Measurements from ENCODE around the gene NSF.

GRCh38 chr17:46765453-46765852 lies 175.0 kb downstream of the NSF start:
- TF ChIP-seq EP300 (IDR thresholded peaks at IDR 0.05) = no peak
- TF ChIP-seq, protein P1, sequence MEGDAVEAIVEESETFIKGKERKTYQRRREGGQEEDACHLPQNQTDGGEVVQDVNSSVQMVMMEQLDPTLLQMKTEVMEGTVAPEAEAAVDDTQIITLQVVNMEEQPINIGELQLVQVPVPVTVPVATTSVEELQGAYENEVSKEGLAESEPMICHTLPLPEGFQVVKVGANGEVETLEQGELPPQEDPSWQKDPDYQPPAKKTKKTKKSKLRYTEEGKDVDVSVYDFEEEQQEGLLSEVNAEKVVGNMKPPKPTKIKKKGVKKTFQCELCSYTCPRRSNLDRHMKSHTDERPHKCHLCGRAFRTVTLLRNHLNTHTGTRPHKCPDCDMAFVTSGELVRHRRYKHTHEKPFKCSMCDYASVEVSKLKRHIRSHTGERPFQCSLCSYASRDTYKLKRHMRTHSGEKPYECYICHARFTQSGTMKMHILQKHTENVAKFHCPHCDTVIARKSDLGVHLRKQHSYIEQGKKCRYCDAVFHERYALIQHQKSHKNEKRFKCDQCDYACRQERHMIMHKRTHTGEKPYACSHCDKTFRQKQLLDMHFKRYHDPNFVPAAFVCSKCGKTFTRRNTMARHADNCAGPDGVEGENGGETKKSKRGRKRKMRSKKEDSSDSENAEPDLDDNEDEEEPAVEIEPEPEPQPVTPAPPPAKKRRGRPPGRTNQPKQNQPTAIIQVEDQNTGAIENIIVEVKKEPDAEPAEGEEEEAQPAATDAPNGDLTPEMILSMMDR (IDR thresholded peaks at IDR 0.05) = no peak
- TF ChIP-seq POLR2A (IDR thresholded peaks at IDR 0.05; ENCODE audit: low read length) = no peak
- no peak for TF ChIP-seq CBX2 (IDR thresholded peaks at IDR 0.05; ENCODE audit: borderline replicate concordance, low read depth)
- TF ChIP-seq, protein P2, sequence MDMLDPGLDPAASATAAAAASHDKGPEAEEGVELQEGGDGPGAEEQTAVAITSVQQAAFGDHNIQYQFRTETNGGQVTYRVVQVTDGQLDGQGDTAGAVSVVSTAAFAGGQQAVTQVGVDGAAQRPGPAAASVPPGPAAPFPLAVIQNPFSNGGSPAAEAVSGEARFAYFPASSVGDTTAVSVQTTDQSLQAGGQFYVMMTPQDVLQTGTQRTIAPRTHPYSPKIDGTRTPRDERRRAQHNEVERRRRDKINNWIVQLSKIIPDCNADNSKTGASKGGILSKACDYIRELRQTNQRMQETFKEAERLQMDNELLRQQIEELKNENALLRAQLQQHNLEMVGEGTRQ (IDR thresholded peaks at IDR 0.05) = no peak
- TF ChIP-seq JUNB (IDR thresholded peaks at IDR 0.05) = no peak
- TF ChIP-seq FOSL2 (IDR thresholded peaks at IDR 0.05) = no peak
- no peak for TF ChIP-seq FOSL2 (CRISPR knock-in tag; IDR thresholded peaks at IDR 0.05)
- TF ChIP-seq NFE2L2 (conservative IDR thresholded peaks at IDR 0.05; ENCODE audit: low read length) = no peak
- no peak for TF ChIP-seq RAD21 (conservative IDR thresholded peaks at IDR 0.05 in 1 of 2, IDR thresholded peaks at IDR 0.05 in 1 of 2)
- no peak for TF ChIP-seq HOXB5 (CRISPR knock-in tag; IDR thresholded peaks at IDR 0.05)
